HepG2 (cell line): ENCODE measurements around the gene COG8. TPM values are rescaled to one million over a fixed set of nuclear protein-coding genes. Genes with fewer than 3 reads are reported as not detected.

Experiments used
- ATAC-seq: fragments of 200-7000 bp; cut with Tn5 transposase; 3 replicates; pipeline ENCODE4 v1.9.1; 2020; ENCODE audit warnings: mild to moderate bottlenecking, moderate library complexity
- BruUV-seq: library from RNA; stranded (reverse); fragments of 400-500 nt; replicated peaks from 2 replicates; lab custom pipeline; 2021; lab: Mats Ljungman, UMichigan
- CTCF ChIA-PET: fragments of 300-600 bp; formaldehyde crosslinking; extraction: SDS; loops from one replicate; lab custom pipeline; 2021; ENCODE audit warnings: low total read pairs, inconsistent platforms, low intra/inter-chr PET ratio; lab: Yijun Ruan, JAX
- POLR2A ChIA-PET: fragments of 350-600 bp; sonication (Branson Sonifier 250); formaldehyde crosslinking; loops from one replicate; lab custom pipeline; 2020; ENCODE audit warnings: antibody characterized with exemption, inconsistent platforms; lab: Yijun Ruan, JAX
- DNase-seq: peaks from one replicate; pipeline ENCODE4 v3.0.0-alpha.2; 2015; ENCODE audit warnings: low spot score
- FAIRE-seq: peaks from 3 replicates; lab custom pipeline; 2011; peaks lifted over from hg19 to GRCh38; lab: Jason Lieb, UNC
- H2AFZ ChIP-seq: one replicate; pipeline ENCODE4 v1.6.1; 2011; ENCODE audit warnings: low read length, inconsistent platforms
- H3K27ac ChIP-seq: fragments of 300-600 bp; 3 replicates; pipeline ENCODE4 v1.8.0; 2011; ENCODE audit warnings: mixed run types, mild to moderate bottlenecking, mixed read lengths, low read length, inconsistent platforms; ENCODE audit not compliant: insufficient read depth; ENCODE audit errors: extremely low read length
- H3K27me3 ChIP-seq, 2 experiments: fragments of 200-600 bp in 1 of 2; 2 replicates in 1 of 2; 3 replicates in 1 of 2; pipeline versions ENCODE4 v1.6.0 to v1.8.0; 2011; ENCODE audit warnings: low read length in 2 of 2, mild to moderate bottlenecking in 2 of 2, moderate library complexity in 2 of 2, inconsistent platforms in 1 of 2; ENCODE audit not compliant: insufficient read depth in 2 of 2, control insufficient read depth in 1 of 2
- H3K36me3 ChIP-seq, 2 experiments: fragments of 200-600 bp in 1 of 2; replicated peaks in 1 of 2; 2 replicates in 1 of 2; 3 replicates in 1 of 2; pipeline versions ENCODE4 v1.5.1 to v1.8.0; 2011; ENCODE audit warnings: low read length in 2 of 2, inconsistent platforms in 1 of 2; ENCODE audit not compliant: insufficient read depth in 2 of 2, control insufficient read depth in 1 of 2
- H3K4me1 ChIP-seq: 2 replicates; pipeline ENCODE4 v1.5.1; 2012; ENCODE audit warnings: low read length, inconsistent platforms; ENCODE audit not compliant: insufficient read depth
- H3K4me2 ChIP-seq: 2 replicates; pipeline ENCODE4 v1.6.0; 2011; ENCODE audit warnings: low read depth, low read length, inconsistent platforms
- H3K4me3 ChIP-seq, 3 experiments: fragments of 200-600 bp in 1 of 3; sonication (generic), shearing (Covaris generic) in 1 of 3; replicated peaks in 1 of 3; 2 replicates each; pipeline ENCODE4 v1.5.1; 2011 to 2016; ENCODE audit warnings: low read length in 3 of 3, inconsistent platforms in 2 of 3, low read depth in 2 of 3, mild to moderate bottlenecking in 2 of 3, control low read depth in 1 of 3, mixed read lengths in 1 of 3; ENCODE audit not compliant: insufficient read depth in 1 of 3
- H3K79me2 ChIP-seq: one replicate; pipeline ENCODE4 v1.6.1; 2011; ENCODE audit warnings: low read length, inconsistent platforms; ENCODE audit not compliant: insufficient read depth
- H3K9ac ChIP-seq: 2 replicates; pipeline ENCODE4 v1.6.0; 2011; ENCODE audit warnings: mild to moderate bottlenecking, low read depth, low read length, inconsistent platforms; ENCODE audit not compliant: insufficient read depth
- H3K9me3 ChIP-seq: 2 replicates; pipeline ENCODE4 v1.5.1; 2012; ENCODE audit warnings: mild to moderate bottlenecking, low read length
- H4K20me1 ChIP-seq: 2 replicates; pipeline ENCODE4 v1.6.0; 2011; ENCODE audit warnings: inconsistent platforms, mild to moderate bottlenecking, low read length, moderate library complexity; ENCODE audit not compliant: insufficient read depth
- CEBPB ChIP-seq: IDR thresholded peaks from 2 replicates; pipeline ENCODE4 v1.6.1; 2011; ENCODE audit warnings: low read depth, low read length, improper control_type of control experiment, borderline replicate concordance
- IKZF1 ChIP-seq: fragments of 450-650 bp; IDR thresholded peaks from 2 replicates; pipeline ENCODE4 v1.7.1; 2016
- MXD4 ChIP-seq: IDR thresholded peaks from 2 replicates; pipeline ENCODE4 v1.6.1; 2016; ENCODE audit warnings: mild to moderate bottlenecking, missing biosample characterization, missing genetic modification reagents
- POLR2A ChIP-seq, 2 experiments: IDR thresholded peaks; 2 replicates each; pipeline ENCODE4 v1.6.1; 2011; ENCODE audit warnings: low read depth in 2 of 2, low read length in 2 of 2, mild to moderate bottlenecking in 1 of 2, moderate library complexity in 1 of 2; ENCODE audit not compliant: insufficient read depth in 1 of 2
- POLR2G ChIP-seq: fragments of 200-400 bp; formaldehyde crosslinking; IDR thresholded peaks from 2 replicates; pipeline ENCODE4 v1.6.1; 2018; ENCODE audit warnings: mild to moderate bottlenecking, low read depth, low read length, moderate library complexity
- PRMT3 ChIP-seq: sonication (generic); formaldehyde crosslinking; IDR thresholded peaks from 2 replicates; pipeline ENCODE4 v1.8.1; 2022; ENCODE audit warnings: low read depth, mild to moderate bottlenecking, moderate library complexity, missing genetic modification reagents, borderline replicate concordance
- RXRA ChIP-seq: sonication (generic); formaldehyde crosslinking; IDR thresholded peaks from 2 replicates; pipeline ENCODE4 v1.5.1; 2020; ENCODE audit warnings: missing genetic modification reagents
- TEAD3 ChIP-seq: optimal IDR thresholded peaks from 2 replicates; pipeline ENCODE3; 2016; ENCODE audit warnings: borderline replicate concordance
- ZNF296 ChIP-seq: sonication (generic); formaldehyde crosslinking; conservative IDR thresholded peaks from 2 replicates; pipeline ENCODE4 v1.5.0; 2020; ENCODE audit warnings: mild to moderate bottlenecking, missing genetic modification reagents
- ZNF737 ChIP-seq: sonication (generic); formaldehyde crosslinking; IDR thresholded peaks from 2 replicates; pipeline ENCODE4 v1.5.0; 2020; ENCODE audit warnings: missing genetic modification reagents, mild to moderate bottlenecking, borderline replicate concordance
- WGBS: methylation state at CpG from one replicate; pipeline ENCODE4 v1.1.6; 2017; ENCODE audit warnings: low lambda C conversion rate; 5-methylcytosine and 5-hydroxymethylcytosine counted together
- in situ Hi-C: cut with HindIII; loops from 2 replicates; pipeline ENCODE4 v1.10.0; 2017; ENCODE audit warnings: low pct_unique_long_range_greater_than_20kb; ENCODE audit not compliant: extremely low pct_ligation_motif_present
- intact Hi-C: fragments of 100-400 bp; cut with micrococcal nuclease; formaldehyde crosslinking; loops from one replicate; pipeline ENCODE4 v1.10.0; 2022; ENCODE audit not compliant: unreplicated experiment
- polyA plus RNA-seq, 8 experiments: library from polyadenylated mRNA; depleted of rRNA in 3 of 8; stranded (reverse) in 7 of 8; unstranded in 1 of 8; fragments of >200 nt; fragmentation: Illumina TruSeq in 4 of 8; extraction: Trizol in 4 of 8; gene quantifications; 2 replicates each; pipeline versions ENCODE4 v1.2.1 to v1.2.3, GENCODE V29; 2011 to 2016; ENCODE audit warnings: low read depth in 4 of 8, missing spikeins in 1 of 8, mixed read lengths in 1 of 8; ENCODE audit not compliant: insufficient read depth in 1 of 8
- total RNA-seq, 5 experiments: library from RNA; depleted of rRNA; stranded (reverse); fragments of >200 nt; fragmentation: Illumina TruSeq; extraction: Trizol; gene quantifications; 2 replicates each; pipeline ENCODE4 v1.2.3, GENCODE V29; 2016; ENCODE audit warnings: low read depth in 1 of 5
- TF ChIP-seq, protein P1 (sequence below): fragments of 450-650 bp; IDR thresholded peaks from 2 replicates; pipeline ENCODE4 v1.6.1; 2016
- TF ChIP-seq, protein P2 (sequence below), 2 experiments: sonication (generic) in 1 of 2; formaldehyde crosslinking in 1 of 2; IDR thresholded peaks; 2 replicates each; pipeline versions ENCODE4 v1.4.0 to v1.6.1; 2018 to 2020; ENCODE audit warnings: missing genetic modification reagents in 2 of 2, borderline replicate concordance in 1 of 2, low read depth in 1 of 2, mild to moderate bottlenecking in 1 of 2, missing biosample characterization in 1 of 2
- TF ChIP-seq, protein P3 (sequence below): IDR thresholded peaks from 2 replicates; pipeline ENCODE4 v1.6.1; 2016; ENCODE audit warnings: mild to moderate bottlenecking, missing biosample characterization, missing genetic modification reagents

COG8 gene
- total and polyA plus RNA-seq, 2 of the 13 experiments (the other 11 are each of a cell fraction or from before 2014, with no cell fraction given): 45.5 to 52.1 TPM

DNA sequence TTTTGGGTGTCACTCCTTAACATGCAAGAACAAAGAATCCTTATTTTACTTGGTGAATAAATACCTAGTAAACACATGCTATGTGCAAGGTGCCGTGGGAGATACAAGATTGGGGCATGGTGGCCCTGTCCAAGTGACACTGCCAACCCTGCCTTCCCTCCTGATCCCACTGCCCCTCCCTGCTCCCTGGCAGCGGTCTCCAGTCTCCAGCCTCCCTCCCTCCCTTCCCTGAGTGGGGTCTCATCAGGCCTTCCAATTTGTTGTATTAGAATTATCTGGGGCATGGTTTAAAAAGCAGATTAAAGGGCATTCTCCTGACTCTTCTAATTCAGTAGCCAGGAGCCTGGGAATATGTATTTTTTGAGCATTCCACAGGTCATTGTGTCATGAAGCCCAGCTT lies 24.7 kb upstream of the COG8 start:
- POLR2A ChIA-PET: interaction anchor here (1.0 kb wide), 1 partner anchor 33 kb away, joined by 3 read pairs; no protein-coding TSS in a partner anchor
- no peak for FAIRE-seq
- Histone ChIP-seq H3K4me3 (no peak overlapping the region), H3K4me1 (peaks cover 16% of the 10 kb centered on the region), H3K9ac (no peak overlapping the region), H3K27me3 (no peaks in the 10 kb centered on the region), H3K27ac (no peak overlapping the region), H2AFZ (no peak overlapping the region), H3K4me2 (no peak overlapping the region), H3K79me2 (no peaks in the 10 kb centered on the region), H3K36me3 (peaks cover 25 to 40% of the 10 kb centered on the region in 2 experiments), H4K20me1 (no peaks in the 10 kb centered on the region), H3K9me3 (no peaks in the 10 kb centered on the region)
- in situ Hi-C loops (no loop called here), intact Hi-C loops (no loop called here)
- CTCF ChIA-PET: no interaction called here
- DNase-seq: no peak
- WGBS: 95% methylated on average over 2 of the region's 2 CpGs
- no TSS peak for BruUV-seq
- TF ChIP-seq POLR2G: 0 out of 2 replicates have a peak, but pooled peaks have one; percentile 52
- TF ChIP-seq, protein P1, sequence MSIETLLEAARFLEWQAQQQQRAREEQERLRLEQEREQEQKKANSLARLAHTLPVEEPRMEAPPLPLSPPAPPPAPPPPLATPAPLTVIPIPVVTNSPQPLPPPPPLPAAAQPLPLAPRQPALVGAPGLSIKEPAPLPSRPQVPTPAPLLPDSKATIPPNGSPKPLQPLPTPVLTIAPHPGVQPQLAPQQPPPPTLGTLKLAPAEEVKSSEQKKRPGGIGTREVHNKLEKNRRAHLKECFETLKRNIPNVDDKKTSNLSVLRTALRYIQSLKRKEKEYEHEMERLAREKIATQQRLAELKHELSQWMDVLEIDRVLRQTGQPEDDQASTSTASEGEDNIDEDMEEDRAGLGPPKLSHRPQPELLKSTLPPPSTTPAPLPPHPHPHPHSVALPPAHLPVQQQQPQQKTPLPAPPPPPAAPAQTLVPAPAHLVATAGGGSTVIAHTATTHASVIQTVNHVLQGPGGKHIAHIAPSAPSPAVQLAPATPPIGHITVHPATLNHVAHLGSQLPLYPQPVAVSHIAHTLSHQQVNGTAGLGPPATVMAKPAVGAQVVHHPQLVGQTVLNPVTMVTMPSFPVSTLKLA: no peak
- peak in 1 of 2 experiments; percentile 11; a peak in 1 of 4 replicates for TF ChIP-seq POLR2A (IDR thresholded peaks at IDR 0.05; ENCODE audit: insufficient read depth in 1 of 2, low read depth in 2 of 2, low read length in 2 of 2)
- TF ChIP-seq MXD4 (CRISPR knock-in tag): no peak
- no peak for ATAC-seq

DNA sequence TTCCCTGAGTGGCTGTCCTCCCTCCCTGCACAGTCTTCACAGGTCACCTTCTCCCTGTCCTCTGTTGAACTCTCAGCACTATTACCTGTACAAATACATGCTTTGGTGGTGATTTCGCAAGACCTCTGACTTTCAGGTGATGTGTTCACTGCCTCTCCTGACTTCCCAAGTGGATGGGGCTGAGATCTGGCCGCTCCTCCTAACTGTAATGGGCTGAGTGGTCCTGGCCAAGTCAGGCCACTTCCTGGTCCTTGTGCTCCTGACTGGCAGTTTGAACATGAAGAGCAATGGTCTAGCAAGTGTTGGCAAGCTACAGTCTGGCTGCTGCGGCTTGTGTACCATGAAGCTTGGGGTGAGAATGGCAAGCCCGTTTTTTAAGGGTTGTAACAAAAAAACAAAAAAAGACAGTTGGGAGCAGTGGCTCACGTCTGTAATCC lies 23.9 kb upstream of the COG8 start:
- DNase-seq (peak; percentile 34), ATAC-seq (peak; percentile 36), FAIRE-seq (no peak)
- H3K79me2 ChIP-seq: no peaks in the 10 kb centered on the region
- no peak overlapping the region for H3K27ac ChIP-seq
- BruUV-seq: no TSS peak
- H3K9me3 ChIP-seq: no peaks in the 10 kb centered on the region
- no peaks in the 10 kb centered on the region for H4K20me1 ChIP-seq
- intact Hi-C loops: no loop called here
- 85% methylated on average over 5 of the region's 5 CpGs for WGBS
- in situ Hi-C loops: no loop called here
- H2AFZ ChIP-seq: no peak overlapping the region
- no peak overlapping the region for H3K4me3 ChIP-seq
- H3K36me3 ChIP-seq: peaks cover 24 to 33% of the 10 kb centered on the region in 2 experiments
- H3K27me3 ChIP-seq: no peaks in the 10 kb centered on the region
- H3K4me2 ChIP-seq: no peak overlapping the region
- CTCF ChIA-PET: no interaction called here
- POLR2A ChIA-PET: interaction anchor here (1.3 kb wide), 1 partner anchor 13 kb away, joined by 4 read pairs; no protein-coding TSS in a partner anchor
- H3K9ac ChIP-seq: no peak overlapping the region
- H3K4me1 ChIP-seq: peaks cover 16% of the 10 kb centered on the region
- TF ChIP-seq ZNF737 (CRISPR knock-in tag) (no peak), IKZF1 (no peak), CEBPB (peak; percentile 98), ZNF296 (CRISPR knock-in tag) (peak; percentile 63; the same call in 1 of the 2 replicates), PRMT3 (CRISPR knock-in tag) (no peak; the same call in 1 of the 2 replicates), TEAD3 (CRISPR knock-in tag) (no peak), RXRA (CRISPR knock-in tag) (peak; percentile 72; the same call in 1 of the 2 replicates)
- TF ChIP-seq, protein P2, sequence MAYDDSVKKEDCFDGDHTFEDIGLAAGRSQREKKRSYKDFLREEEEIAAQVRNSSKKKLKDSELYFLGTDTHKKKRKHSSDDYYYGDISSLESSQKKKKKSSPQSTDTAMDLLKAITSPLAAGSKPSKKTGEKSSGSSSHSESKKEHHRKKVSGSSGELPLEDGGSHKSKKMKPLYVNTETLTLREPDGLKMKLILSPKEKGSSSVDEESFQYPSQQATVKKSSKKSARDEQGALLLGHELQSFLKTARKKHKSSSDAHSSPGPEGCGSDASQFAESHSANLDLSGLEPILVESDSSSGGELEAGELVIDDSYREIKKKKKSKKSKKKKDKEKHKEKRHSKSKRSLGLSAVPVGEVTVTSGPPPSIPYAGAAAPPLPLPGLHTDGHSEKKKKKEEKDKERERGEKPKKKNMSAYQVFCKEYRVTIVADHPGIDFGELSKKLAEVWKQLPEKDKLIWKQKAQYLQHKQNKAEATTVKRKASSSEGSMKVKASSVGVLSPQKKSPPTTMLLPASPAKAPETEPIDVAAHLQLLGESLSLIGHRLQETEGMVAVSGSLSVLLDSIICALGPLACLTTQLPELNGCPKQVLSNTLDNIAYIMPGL (CRISPR knock-in tag; IDR thresholded peaks at IDR 0.05; ENCODE audit: borderline replicate concordance in 1 of 2, low read depth in 1 of 2): no peak
- TF ChIP-seq, protein P3, sequence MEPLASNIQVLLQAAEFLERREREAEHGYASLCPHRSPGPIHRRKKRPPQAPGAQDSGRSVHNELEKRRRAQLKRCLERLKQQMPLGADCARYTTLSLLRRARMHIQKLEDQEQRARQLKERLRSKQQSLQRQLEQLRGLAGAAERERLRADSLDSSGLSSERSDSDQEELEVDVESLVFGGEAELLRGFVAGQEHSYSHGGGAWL (CRISPR knock-in tag): no peak
